ENCODE measurements around the gene ARHGAP26.

ARHGAP26 gene

DNA sequence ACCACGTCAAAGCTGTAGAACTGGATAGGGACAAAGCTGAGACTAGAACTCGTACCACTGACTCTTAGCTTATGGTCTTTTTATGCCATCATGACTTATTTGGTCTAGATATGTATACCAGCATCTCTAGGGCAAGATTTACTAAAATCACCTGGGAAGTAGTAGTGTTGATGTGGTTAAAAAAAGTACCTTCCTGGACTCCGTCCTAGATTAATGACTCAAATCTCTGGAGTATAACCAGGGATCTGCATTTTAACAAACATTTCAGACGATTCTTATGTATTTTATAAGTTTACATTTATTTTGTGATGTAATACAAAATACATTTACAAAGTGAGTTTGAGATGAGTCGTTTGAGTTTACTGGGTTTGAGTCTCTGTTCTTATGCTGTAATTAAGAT, 68.7 kb downstream of the ARHGAP26 start:
- intact Hi-C loops (cut with DNase I): no loop called here
- DNase-seq: no peak

DNA sequence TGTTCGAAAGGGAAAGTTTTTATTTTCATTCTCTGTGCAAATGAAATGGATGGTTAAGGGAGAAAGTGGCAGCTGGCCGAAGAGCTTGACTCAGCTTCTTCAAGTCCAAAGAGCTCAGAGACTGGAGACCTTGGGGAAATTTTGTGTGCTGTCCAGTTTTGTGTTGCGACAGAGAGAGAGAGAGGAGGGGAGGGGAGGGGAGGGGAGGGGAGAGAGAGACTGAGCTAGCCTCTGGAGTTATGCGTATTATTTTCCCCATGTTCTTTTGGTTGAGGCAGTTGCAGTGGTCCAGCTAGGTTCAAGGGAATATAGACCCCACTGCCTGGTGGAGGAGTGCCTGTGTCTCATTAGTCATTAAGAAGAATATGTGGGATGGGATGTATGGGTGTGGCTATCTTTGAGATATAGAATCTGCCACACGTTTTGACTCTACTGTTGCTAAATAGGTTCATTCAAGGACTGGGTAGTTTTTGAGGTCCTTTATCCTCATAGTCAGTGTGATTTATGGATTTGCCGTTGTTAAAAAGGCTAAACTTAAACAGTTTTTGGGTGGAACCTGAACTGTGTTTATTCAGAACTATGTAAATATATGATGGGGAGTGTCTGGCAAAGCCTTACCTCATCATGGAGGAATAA, 69.7 kb downstream of the ARHGAP26 start:
- DNase-seq: peak in 11 of 42 donors; percentile 24 to 70 (median 39)
- intact Hi-C loops (cut with DNase I): no loop called here

DNA sequence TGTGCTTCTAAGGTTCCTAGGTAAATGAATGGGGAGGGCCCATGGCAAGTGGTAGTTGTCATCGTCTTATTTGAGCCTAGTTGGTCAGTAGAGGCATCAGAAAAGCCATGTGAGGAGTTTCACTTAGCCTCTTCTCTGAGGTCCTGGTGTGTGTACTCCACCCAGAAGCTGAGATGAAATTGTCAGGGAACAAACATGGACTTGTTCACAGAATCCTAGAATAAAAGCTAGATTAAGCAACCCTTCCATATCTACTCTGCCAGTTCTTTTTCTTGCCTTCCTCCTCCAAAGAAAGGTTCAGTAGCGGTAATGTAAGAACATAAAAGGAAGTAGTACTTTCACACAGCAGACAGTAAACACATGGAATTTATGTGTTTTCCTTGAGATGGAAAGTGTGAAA, 70.4 kb downstream of the ARHGAP26 start:
- no peak for DNase-seq
- intact Hi-C loops (cut with DNase I): no loop called here

DNA sequence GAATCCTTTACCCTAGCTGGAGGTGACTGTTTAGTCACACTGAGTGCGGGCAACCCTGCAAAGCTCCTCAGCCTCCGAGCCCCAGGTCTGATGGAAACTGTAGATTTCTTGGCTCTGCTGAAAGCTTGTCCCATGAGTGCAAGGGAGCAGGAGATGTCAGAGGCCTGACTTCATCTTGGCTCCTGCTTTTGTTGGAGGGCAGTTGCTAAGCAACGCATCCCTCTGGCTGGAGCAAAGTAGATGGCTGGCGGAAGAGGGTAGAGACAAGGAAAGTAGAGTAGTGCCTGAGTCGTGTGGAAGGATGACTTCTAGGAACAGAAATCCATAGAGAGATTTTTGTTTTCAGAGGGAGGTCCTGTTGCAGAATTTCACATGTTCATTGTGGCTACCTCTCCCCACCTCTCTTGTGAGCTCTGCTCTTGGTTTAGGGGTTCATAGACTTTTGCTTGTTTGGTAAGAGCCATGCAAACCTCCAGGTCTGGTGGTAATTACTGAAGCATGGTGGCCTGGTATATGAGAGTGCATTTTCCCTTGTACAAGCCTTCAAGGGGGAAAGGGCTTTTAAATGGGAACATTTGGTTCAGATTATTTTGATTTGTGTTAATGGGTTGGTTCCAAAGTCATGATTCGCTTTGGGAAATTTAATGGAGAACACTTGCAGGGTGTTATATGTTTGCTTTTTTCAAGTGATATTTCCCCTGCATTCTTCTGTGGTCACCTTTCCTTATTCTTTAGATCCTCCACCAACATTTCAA, 71.5 kb downstream of the ARHGAP26 start:
- DNase-seq: peak in 2 of 42 donors; percentile 30 to 51
- intact Hi-C loops (cut with DNase I): no loop called here

GRCh38 chr5:142842994-142843905, 73.1 kb downstream of the ARHGAP26 start:
- peak in 3 of 42 donors; percentile 34 to 46 (median 35) for DNase-seq
- intact Hi-C loops (cut with DNase I): no loop called here

GRCh38 chr5:142844866-142845265, 74.7 kb downstream of the ARHGAP26 start:
- intact Hi-C loops (cut with DNase I): no loop called here
- DNase-seq: no peak

DNA sequence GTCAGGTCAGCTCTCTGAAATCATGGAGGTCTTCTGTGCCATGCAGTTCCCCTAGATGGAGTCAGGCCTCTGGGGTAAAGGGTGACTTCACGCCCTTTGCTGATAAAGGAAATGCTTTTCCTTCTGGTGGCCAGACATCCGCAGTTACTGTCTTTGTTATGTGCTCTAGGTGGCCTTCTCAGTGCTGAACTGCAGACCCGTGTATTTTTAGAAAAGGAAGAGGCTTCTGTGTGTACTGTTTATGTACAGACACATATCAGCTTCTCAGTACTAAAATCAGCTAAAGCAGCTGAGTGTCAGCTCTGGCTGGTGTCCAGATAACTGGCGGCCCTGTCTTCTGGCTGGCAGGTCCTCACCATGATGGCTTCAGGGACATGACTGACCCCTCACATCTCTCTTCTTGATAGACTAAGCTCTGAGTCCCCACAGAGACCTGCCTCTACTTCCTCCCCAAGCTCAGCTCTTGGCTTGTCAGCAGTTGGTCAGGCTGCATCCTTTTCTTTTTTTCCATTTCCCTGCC, 75.3 kb downstream of the ARHGAP26 start:
- DNase-seq: peak in 5 of 42 donors; percentile 6 to 55 (median 40)
- intact Hi-C loops (cut with DNase I): no loop called here

GRCh38 chr5:142845954-142846398, 75.8 kb downstream of the ARHGAP26 start:
- intact Hi-C loops (cut with DNase I): no loop called here

DNA sequence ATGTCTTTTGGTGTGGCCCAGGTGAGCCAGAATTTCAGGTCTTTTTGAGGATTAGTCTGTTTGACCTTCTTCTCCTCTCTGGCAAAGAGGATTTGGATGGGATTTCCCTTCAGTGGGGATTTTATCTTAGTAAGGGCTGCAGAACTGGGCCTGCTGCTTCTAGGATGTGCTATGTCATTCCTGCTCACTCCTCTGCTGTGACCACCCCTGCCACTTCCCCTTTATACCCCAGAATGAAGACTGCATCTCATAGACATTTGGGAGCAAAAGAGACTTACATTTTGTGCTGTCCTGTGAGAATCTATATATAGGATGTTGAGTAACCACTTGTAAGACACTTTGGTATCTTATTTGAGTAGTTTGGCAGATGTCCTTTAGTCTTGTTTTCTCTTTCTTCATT, 76.2 kb downstream of the ARHGAP26 start:
- intact Hi-C loops (cut with DNase I): no loop called here
- DNase-seq: no peak

More at GRCh38 chr5:142845954-142846398, 75.8 kb downstream of the ARHGAP26 start:
- DNase-seq: no peak

DNA sequence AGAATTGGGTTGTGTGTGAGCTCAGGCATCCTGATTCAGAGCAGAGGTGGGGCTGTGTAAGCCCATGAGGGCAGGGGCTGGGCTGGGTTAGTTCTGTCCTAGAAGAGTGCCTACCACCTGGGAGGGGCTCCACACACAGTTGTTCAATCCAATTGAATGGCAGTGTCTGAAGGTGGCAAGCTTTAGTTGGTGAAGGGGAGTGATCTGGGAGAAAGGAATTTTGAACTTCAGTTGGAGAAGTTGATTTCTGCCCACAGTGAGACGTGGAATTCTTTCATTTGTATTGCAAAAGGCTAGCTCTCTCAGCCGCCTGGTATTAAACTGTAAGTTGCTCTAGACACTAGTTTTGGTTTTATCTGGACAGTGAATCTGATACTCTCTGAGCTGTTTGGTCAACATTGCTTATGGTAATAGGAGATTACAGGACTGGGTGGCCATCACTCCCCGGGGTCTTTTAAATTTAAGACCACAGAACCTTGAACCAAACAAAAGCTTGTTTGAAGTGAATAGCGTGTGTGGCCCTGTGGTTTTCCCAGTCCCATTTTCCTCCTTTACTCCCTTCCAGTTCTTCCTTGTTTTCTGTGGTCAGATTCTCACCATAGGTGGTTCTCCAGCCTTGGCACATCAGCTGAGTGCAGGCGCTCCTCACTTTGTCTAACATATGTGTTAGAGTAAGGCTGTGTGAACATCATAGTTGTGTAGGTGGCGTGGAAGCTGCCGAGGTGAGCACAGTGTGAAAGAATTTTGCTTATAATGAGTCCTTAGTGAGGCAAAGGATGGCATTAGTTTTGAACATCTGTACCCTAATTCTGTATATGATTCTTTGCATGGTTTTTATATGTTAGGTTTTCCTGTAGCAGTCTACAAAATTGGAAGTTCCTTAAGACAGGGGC, 78.0 kb downstream of the ARHGAP26 start:
- DNase-seq: peak in 11 of 42 donors; percentile 29 to 73 (median 46)
- intact Hi-C loops (cut with DNase I): no loop called here

- no peak for DNase-seq
- intact Hi-C loops (cut with DNase I): no loop called here
Observed at GRCh38 chr5:142849466-142849865, 79.3 kb downstream of the ARHGAP26 start.

DNA sequence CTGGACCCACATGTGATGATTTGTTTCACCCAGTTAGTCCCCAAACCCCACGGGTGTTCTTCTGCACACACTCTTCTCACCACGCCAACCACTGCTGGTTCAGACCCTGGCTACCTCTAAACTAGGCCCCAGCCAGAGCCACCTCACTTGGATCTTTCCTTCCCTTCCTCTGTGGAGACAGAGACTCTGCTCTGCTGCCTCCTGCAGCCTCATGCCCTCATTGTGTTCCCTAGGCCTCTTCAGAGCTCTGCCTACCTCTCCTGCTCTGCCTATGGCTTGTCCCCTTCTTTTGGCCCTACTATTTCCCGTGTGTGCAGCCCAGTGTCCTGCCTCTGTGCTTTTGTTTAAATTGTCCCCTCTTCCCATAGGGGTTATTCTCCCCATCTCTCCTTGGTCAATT, 79.7 kb downstream of the ARHGAP26 start:
- intact Hi-C loops (cut with DNase I): no loop called here
- DNase-seq: no peak

DNA sequence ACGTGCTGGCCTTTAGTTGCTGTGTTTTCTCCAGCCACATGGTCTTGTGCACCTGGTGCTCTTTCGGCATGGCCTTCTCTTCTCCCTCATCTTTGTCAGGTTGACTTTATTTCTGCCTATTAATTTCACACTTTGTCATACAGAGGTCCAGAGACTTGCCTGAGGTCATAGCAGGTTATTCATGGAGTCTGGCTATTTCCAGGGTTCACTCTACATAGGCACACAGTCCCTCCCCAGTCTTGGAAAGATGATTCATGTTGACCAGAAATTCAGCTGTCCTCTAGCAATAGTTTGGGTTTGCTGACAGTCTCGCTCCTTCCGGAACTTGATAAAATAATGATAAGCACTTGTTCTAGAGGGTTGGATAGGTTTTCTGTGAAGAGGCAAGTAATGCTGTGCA, 81.6 kb downstream of the ARHGAP26 start:
- no peak for DNase-seq
- intact Hi-C loops (cut with DNase I): no loop called here

GRCh38 chr5:142852416-142853198, 82.4 kb downstream of the ARHGAP26 start:
- intact Hi-C loops (cut with DNase I): no loop called here

GRCh38 chr5:142853682-142854081, 83.5 kb downstream of the ARHGAP26 start:
- no peak for DNase-seq
- intact Hi-C loops (cut with DNase I): no loop called here

More at GRCh38 chr5:142852416-142853198, 82.4 kb downstream of the ARHGAP26 start:
- DNase-seq: no peak

DNA sequence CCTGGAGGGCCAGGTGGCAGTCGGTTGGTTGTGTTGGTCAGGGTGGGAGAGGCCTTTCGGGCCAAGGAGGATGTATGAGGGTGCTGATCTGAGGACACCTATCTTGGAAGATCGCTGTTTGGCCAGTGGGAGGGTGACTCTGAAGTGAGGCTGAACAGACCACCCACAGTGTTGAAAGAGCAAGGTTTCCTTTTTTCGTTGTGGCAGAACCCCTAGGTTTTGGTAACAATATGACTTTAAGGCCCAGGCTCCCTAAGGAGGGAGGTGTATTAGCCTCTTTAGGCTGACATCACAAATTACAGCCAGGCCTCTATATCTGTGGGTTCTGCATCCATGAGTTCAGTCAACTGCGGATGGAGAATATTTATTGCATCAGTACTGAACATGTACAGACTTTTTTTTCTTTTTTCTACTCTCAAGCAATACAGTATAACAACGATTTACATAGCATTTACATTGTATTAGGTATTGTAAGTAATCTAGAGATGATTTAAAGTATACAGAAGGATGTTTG, 86.1 kb downstream of the ARHGAP26 start:
- intact Hi-C loops (cut with DNase I): no loop called here
- no peak for DNase-seq

- DNase-seq: no peak
- intact Hi-C loops (cut with DNase I): no loop called here
Observed at GRCh38 chr5:142857405-142857804, 87.2 kb downstream of the ARHGAP26 start.

Data from head of caudate nucleus (tissue), 42 donors.